ENCODE results near the gene TMEM127. TPM values are rescaled to one million over a fixed set of nuclear protein-coding genes. Genes with fewer than 3 reads are reported as not detected.

TMEM127 gene
- total RNA-seq, 1 donor from 2014 or later, result 36.2 TPM

DNA sequence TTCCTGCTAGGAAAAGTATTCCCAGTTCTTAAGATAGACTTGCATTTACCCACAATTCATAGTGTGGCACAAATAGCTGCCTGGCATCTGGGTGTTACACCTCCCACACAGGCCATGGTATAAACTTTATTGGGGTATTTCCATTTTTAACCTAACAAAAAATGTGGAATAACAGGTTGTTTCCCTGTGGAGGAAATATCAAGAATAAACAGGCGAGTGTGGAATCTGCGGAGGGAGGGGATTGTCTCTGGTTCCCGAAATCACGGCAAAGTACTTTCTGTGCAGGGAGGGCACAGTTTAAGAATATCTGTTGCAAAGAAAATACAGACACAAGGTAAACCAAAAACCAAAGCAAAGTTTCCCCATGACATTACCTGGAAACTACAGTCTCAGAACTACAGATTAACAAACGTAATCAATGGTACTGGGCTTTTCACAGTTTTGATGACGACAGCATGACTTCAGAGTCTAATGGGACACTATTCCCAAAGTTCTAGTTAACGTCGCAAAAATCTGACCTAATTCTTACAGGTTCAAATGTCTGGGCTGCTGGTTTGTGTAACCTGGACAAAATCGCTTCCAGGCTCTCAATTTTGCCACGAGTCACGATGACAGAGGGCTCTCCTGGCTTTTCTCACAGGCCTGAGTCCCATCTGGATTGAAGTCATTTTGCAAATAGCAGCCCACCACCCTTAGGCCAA, 58.6 kb downstream of the TMEM127 start:
- peak overlapping the region; percentile 88 for H3K4me3 Mint-ChIP-seq
- no peaks in the 10 kb centered on the region for H3K9me3 Mint-ChIP-seq
- H3K27ac Mint-ChIP-seq, result peak overlapping the region; percentile 92
- no peak for DNase-seq (ENCODE audit: low spot score in 2 of 2, unreplicated experiment in 2 of 2)
- H3K36me3 Mint-ChIP-seq, result peaks cover 3% of the 10 kb centered on the region
- no peak for TF ChIP-seq CTCF (IDR thresholded peaks at IDR 0.05; ENCODE audit: unreplicated experiment)
- H3K4me1 Mint-ChIP-seq, result peaks cover 53% of the 10 kb centered on the region
- no peaks in the 10 kb centered on the region for H3K27me3 Mint-ChIP-seq (ENCODE audit: low read depth)

DNA sequence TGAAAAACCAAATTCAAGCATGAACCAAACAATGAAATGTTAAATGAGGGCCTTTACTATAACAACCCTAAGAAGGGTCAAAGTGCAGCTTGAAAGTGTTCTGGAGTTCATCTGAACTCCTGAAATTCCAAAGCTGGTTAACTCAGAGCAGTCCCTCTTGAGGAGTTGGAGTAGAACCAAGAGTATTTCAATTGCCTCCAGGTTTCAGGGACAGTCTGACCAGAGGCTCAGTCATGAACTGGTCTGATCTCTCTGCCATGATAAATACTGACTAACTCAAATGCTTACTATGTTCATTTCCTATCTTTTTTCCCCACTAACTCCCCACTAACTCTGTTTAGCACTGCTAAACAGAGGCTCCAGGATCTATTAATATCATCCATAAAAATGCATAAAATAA, 59.9 kb downstream of the TMEM127 start:
- Mint-ChIP-seq H3K36me3 (peaks cover 3% of the 10 kb centered on the region), H3K4me1 (peaks cover 56% of the 10 kb centered on the region), H3K27me3 (ENCODE audit: low read depth) (no peaks in the 10 kb centered on the region), H3K9me3 (no peaks in the 10 kb centered on the region), H3K27ac (peak overlapping the region; percentile 93), H3K4me3 (peak overlapping the region; percentile 64)
- no peak for DNase-seq (ENCODE audit: low spot score in 2 of 2, unreplicated experiment in 2 of 2)
- TF ChIP-seq CTCF (IDR thresholded peaks at IDR 0.05; ENCODE audit: unreplicated experiment), result no peak

DNA sequence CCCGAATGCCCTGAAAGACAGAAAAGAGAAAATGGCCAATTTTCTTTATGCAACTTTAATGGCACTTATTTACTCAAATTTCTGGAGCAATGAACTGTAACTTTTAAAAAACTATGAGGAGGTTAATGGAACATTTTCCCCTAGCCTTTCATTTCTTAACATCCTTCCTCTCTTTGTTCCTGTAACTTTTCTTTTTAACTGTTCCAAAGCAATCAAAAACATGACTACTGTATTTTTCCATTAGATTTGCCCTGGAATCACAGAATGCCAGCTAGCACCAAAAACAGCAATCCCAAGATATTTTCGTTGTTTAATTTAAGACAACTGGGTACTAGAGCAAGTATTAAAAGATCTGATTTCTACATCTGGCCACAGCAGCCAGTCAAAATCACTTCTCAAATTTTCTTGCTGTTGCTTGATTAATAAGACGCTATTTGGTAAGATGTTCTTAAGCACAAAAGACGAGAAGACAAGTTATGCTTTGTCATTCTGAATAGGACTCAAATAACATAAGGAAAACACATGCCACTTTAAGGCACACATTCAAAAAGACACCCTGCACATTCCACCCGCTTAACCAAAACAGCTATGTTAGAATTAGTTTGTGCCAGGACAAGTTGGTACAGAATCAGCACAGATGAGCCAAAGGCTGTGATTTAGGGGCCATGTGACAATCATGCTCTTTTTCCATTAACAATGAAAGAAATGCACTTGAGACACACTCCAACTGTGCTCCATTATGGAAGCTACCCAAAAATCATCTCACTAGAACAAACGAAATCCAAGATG, 60.8 kb downstream of the TMEM127 start:
- Mint-ChIP-seq H3K9me3 (no peaks in the 10 kb centered on the region), H3K4me1 (peaks cover 52% of the 10 kb centered on the region), H3K27me3 (ENCODE audit: low read depth) (no peaks in the 10 kb centered on the region), H3K36me3 (peaks cover 3% of the 10 kb centered on the region), H3K4me3 (peak overlapping the region; percentile 6), H3K27ac (peak overlapping the region; percentile 65)
- TF ChIP-seq CTCF (IDR thresholded peaks at IDR 0.05; ENCODE audit: unreplicated experiment), result no peak
- DNase-seq (ENCODE audit: low spot score in 2 of 2, unreplicated experiment in 2 of 2), result no peak

DNA sequence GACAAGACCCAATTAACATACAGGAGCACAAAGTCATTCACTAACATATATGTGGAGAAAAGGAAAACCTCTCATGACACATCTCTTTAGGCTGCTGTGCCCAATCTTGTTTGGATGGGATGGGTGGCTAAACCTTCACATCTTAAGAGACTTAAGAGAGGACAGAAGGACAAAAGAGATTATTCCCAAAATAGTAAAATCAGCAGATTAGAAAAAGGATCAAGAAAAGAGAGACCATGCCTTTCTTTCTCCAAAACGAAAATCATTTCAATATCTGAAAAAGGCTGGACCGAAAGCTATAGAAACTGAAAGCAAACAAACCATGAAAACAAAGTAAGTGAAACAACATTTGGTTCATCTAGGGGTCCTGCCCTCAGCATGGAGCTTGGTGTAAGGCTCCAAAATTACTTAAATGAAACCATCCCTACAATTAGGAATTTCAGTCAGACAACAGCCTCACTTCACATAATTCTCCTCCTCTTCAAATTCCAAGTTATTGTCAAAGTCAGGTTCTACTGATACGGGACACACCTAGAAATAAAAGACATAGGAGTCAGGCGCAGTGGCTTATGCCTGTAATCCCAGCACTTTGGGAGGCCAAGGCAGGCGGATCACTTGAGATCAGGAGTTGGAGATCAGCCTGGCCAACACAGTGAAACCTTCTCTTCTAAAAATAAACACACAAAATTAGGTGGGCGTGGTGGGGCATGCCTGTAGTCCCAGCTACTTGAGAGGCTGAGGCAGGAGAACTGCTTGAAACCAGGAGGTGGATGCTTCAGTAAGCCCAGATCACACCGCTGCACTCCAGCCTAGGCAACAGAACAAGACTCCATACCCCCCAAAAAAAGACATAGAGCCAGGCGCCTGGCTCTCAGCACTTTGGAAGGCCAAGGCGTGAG, 62.4 kb downstream of the TMEM127 start:
- H3K27ac Mint-ChIP-seq, result peak overlapping the region; percentile 43
- no peaks in the 10 kb centered on the region for H3K9me3 Mint-ChIP-seq
- peaks cover 3% of the 10 kb centered on the region for H3K36me3 Mint-ChIP-seq
- no peak for TF ChIP-seq CTCF (IDR thresholded peaks at IDR 0.05; ENCODE audit: unreplicated experiment)
- peaks cover 45% of the 10 kb centered on the region for H3K4me1 Mint-ChIP-seq
- H3K27me3 Mint-ChIP-seq (ENCODE audit: low read depth), result no peaks in the 10 kb centered on the region
- no peak overlapping the region for H3K4me3 Mint-ChIP-seq
- DNase-seq (ENCODE audit: low spot score in 2 of 2, unreplicated experiment in 2 of 2), result no peak

DNA sequence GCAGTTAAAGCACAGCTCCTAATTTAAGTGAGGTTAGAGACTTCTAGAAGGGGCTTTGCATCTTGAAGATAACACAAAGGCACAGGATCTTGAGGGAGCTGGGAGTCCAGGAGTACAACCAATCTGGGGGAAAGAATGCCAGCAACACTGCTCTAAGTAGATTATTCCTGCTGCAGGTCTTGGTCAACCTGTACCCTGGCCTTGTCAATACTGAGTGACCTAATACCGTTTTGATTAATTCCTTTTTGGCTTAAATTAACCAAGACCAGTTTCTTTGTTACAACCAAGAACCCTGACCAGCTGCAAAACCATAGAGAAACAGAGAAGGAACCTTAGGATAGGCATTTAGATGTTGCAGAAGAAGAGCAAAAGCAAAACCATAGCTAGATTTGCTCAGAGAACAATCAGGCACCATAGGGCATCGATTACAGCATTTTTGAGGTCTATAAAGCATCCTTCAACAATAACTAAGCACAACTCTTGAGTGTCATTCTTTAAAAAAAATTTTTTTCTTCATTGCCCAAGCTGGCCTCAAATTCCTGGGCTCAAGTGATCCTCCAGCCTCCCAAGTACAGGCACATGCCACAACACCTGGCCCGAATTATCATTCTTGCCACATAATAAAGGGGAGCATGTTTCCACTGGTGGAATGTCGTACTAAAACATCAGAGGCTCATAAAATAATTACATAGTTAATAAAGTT, 63.5 kb downstream of the TMEM127 start:
- peaks cover 40% of the 10 kb centered on the region for H3K4me1 Mint-ChIP-seq
- peak overlapping the region; percentile 50 for H3K27ac Mint-ChIP-seq
- H3K4me3 Mint-ChIP-seq, result no peak overlapping the region
- H3K9me3 Mint-ChIP-seq, result no peaks in the 10 kb centered on the region
- DNase-seq (ENCODE audit: low spot score in 2 of 2, unreplicated experiment in 2 of 2), result no peak
- no peak for TF ChIP-seq CTCF (IDR thresholded peaks at IDR 0.05; ENCODE audit: unreplicated experiment)
- no peaks in the 10 kb centered on the region for H3K27me3 Mint-ChIP-seq (ENCODE audit: low read depth)
- peaks cover 6% of the 10 kb centered on the region for H3K36me3 Mint-ChIP-seq

Measured in mesothelial cell of epicardium (in vitro differentiated cells).